T follicular helper cell (primary cell): ENCODE data around the gene SLC6A19.
"Not testable (repeated sequence)": the region's sequence is repeated elsewhere in the genome, so short reads cannot be mapped to it uniquely, and the experiment has no call there.

Source experiments
- DNase-seq: peaks from one replicate; pipeline ENCODE4 v3.0.0-alpha.2; 2020; ENCODE audit warnings: low read depth
- total RNA-seq, 2 experiments: gene quantifications; one replicate each; lab custom pipeline; 2026; lab: John Stamatoyannopoulos, UW

Gene SLC6A19
- total RNA-seq, result 0 to 0.04 reads per million in 2 experiments

DNA sequence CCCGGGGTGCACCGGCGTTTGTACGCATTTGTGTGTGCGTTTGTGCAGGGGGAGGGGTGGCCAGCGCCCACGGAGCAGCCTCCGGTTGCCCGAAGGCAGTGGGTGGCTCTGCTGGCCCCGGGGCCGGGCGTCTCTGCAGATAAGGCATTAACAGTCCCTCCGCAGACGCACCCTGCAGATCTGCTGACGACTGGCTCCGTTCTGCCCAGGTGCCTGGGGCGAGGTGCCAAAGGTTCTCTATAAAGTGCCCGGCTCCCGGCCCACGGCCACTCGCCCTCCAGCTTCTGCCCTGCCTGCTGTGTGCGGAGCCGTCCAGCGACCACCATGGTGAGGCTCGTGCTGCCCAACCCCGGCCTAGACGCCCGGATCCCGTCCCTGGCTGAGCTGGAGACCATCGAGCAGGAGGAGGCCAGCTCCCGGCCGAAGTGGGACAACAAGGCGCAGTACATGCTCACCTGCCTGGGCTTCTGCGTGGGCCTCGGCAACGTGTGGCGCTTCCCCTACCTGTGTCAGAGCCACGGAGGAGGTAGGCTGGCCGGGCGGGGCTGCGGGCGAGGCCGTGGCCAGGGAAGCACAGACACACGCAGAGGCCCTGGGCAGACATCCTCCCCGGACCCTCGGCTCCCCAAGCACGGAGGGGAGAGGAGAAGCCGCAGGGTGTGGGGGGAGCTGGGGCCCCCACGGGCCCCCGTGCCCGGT is at the start of gene SLC6A19:
TSS of gene SLC6A19 (plus strand) at position 269 of the 699 bp plus-strand sequence. CDS start at position 325, 56 bp downstream.
- DNase-seq, result no peak

DNA sequence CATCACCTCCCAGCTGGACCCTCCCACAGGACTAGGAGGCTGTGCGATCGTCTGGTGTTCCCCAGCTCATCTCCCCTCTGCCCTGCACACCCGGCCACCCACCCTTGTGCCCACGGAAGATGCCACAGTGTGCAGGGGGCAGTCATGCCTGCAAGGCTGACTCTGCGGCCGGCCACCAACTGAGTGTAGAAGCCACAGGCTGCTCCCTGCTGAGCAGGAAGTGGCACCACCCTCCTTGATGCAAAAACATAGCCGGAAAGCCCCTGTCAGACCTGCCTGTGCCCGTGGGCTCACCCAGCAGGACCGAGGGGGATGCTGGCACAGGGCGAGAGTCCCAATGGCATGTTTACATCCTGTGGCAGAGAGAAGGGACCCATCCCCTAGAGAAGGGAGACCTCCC is 49.2 kb upstream of the SLC6A19 start:
- no peak for DNase-seq

DNA sequence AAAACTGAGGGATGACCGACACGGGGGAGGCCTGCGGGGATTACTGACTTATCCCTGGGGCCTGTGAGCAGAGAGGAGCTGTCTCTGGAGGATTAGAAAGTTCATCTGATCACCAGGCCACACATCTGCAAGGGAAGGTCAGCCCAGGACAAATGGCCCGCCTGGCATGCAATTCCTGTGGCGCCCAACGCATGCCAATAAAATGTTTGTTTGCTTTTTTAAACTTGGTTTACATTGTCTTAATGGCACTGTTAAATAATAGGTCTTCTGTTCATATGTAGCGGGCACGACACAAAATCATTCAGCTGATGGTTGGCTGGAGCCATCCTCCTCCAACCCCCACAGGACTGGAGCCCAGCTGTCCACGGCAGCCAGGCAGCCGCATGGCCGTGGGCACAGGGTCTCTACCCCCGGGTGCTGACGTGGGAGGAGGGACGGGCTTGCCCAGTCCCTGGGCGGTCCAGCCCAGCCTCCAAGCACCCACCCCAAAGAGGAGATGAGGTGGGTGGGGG is 48.6 kb upstream of the SLC6A19 start:
- DNase-seq, result no peak

DNA sequence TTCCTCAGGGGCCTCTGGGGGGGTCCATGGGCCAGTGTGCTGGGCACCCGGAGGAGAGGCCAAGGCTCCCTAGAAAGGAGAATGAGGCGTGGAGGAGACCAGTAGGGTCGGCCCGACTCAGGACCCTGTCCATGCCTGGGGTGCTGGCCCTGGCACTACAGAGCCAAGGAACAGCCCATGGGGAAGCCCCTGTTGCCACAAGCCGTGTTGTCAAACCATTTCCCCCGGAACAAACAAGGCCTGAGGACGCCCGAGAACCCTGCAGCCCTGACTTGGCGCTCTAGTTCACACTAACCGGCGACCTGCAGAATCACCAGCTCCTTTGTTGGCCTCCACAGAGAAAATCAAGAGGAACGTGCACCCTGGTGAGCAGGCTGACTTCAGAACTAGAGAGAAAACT is 48.0 kb upstream of the SLC6A19 start:
- no peak for DNase-seq

DNA sequence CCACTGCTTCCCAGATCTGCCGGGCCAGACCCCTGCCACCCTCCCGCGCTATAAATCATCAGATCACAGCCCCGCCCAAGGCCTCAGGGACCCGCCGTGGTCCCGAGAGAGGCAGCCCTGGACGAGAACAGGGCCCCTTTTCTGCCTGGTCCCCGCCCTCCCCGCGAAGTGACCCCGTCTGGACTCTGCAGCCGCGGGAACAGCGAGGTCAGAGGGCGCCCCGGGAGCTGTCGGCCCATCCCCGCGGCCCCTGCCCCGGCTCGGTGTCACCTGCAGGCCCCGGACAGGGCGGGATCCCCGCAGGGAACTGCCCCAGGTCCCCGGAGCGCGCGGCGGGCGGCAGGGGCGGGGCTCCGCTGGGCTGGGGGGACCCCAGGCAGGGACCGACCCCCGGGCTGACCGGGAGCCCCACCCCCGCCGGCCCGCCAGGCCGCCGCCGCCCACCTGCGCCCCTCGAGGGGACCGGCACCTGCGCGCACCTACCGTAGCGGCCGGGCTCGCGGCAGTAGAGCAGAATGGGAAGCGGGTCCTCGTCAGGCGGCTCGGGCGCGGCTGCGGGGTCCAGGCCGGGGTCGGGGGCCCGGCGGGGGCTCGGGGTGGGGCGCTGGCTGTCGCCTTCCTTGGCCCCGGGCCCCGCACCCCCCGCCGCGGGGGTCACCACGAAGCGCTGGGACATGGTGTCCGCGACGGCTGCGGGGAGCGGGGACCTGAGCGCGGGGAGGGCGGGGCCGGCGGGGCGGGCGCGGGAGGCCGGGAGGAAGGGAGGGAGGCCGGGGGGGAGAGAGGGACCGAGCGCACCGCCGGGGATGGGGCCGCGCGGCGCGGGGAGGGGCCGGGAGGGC is 46.0 kb upstream of the SLC6A19 start:
- DNase-seq, result no peak

DNA sequence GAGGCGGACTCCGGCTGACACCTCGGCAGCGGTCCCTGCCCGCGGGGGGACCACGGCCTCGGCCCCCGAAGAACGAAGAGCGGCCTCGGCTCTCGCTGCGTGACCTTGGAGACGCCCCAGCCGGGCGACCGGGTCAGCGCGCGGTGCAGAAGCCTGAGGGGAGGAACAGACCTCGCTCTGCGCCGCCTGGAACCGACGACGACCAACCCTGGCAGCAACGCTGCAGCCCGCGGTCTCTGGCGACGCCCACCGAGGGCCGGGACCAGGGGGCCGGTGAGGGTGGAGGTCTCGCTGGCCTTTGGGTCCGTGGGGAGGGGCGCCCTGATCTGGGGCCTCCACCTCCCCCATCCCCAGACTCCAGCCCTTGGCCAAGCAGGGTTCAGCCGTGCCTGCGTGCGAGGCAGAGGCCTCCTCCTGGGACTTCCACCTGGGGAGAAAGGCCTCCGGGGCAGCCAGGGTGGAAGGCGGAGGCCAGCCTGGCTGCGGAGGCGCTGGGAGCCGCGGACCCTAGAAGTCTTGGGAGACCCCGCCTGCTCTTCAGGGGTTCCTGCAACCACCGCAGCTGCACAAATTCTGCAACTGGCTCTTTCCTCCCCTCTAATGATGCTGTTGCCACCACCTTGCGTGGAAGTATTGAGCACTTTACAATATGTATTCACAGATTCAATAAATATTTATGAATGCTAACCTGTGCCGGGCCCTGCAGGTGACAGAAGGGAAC is 45.2 kb upstream of the SLC6A19 start:
- DNase-seq, result no peak

DNA sequence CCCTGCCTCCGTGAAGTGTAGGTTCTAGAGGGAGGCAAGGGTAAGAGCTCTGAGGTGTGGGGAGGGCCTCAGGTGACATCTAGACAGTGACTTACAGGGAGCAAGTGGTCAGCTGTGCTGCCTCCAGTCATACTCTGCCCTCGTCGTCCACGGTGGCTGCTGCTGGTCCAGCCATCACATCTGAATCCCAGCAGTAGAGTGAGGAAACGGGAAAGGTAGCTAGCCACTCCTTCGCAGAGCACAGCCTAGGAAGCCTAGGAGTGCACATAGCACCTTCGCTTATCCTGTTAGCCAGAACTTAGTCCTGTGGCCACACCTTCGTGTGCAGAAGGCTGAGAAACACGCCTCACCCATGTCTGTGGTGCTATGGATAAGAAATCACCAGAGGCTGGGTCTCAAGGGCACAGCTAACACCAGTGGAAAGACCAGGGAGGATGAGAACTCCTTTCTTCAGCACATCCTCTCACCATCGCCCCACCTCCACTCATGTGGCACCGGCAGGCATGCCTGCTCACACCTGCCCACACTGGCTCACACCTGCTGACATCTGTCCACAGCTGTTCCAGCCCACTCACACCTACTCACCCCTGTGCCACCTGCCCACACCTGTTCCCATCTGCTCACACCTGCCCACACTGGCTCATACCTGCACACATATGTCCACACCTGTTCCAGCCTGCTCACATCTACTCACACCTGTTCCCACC is 44.5 kb upstream of the SLC6A19 start:
- no peak for DNase-seq

DNA sequence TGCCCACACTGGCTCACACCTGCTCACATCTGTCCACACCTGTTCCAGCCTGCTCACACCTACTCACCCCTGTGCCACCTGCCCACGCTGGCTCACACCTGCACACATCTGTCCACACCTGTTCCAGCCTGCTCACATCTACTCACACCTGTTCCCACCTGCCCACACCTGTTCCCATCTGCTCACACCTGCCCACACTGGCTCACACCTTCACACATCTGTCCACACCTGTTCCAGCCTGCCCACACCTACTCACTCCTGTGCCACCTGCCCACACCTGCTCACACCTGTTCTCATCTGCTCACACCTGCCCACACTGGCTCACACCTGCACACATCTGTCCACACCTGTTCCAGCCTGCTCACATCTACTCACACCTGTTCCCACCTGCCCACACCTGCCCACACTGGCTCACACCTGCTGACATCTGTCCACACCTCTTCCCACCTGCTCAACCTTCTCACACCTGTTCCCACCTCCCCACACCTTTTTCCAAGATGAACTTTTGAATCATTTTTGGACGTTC is 43.9 kb upstream of the SLC6A19 start:
- DNase-seq, result not testable (repeated sequence)

DNA sequence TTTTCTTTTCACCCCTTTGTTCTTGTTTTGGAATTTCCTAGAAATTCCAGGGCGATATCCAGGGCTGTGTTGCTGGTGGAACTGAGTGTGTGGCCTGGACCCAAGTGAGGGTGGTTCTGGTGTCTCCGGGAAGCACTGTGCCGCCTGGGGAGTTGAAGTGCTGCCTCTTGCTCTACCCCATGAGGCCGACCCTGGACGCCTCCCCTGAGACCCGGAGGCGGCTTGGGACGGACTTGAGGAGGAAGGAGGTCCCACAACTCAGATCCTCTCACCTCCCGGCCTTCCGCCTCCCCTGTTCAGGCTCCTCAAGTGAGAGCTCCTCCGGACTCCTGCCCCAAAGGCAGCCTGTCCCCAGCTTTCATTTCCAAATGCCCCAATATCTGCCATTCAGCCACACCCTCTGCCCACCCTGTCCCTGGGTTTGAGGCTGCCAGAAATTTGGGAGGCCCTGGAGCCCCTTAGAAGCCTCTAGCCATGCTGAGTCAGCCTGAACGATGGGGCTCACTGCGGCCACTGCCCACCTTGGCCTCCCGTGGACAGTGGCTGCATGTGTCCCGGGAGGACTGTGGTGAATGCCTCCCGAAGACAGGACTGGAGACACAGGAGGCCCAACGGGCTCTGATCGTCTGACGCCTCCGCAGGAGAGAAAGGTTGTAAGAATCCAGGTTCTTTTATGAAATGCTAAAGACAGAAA is 42.6 kb upstream of the SLC6A19 start:
- no peak for DNase-seq

DNA sequence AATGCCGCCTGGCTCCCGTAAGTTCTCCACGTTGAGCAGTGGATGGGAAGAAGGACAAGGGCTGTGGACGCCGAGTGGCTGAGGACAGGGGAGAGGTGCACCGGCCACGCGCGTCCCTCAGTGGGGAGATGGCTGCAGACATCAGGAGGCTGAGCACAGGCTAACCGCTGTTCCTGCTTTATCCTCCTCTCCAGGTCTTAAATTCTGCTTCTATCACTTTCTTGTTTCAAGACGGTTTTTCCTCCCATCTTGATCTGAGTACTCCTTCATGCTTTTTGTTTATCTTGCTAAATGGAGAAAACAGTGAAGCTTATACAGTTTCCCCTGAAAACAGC is 42.1 kb upstream of the SLC6A19 start:
- DNase-seq, result no peak

DNA sequence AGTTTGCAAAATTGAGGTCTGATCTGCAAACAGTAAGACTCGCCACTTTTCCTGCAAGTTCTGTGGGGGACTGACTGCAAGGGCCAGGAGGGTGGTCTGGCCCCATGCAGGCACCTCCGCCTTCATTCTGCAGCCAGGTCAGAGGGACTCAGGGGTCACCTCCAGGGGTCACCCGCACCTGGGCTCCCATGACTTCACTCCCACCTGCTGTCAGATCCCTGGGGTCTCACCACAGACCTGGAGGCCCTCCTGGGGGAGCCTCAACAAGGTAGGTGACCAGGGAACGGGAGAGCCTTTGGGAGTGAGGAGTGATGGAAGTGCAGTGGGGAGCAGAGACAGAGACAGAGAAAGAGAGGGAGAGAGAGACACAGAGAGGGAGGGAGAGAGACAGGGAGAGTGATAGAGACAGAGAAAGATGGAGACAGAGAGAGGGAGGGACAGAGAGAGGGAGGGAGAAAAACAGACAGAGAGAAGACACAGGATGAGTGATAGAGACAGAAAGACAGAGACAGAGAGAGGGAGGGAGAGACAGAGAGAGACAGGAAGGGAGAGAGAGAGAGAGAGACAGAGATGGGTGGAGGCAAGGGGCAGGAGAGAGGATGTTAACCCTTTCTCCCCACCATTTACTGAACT is 41.5 kb upstream of the SLC6A19 start:
- DNase-seq, result no peak

DNA sequence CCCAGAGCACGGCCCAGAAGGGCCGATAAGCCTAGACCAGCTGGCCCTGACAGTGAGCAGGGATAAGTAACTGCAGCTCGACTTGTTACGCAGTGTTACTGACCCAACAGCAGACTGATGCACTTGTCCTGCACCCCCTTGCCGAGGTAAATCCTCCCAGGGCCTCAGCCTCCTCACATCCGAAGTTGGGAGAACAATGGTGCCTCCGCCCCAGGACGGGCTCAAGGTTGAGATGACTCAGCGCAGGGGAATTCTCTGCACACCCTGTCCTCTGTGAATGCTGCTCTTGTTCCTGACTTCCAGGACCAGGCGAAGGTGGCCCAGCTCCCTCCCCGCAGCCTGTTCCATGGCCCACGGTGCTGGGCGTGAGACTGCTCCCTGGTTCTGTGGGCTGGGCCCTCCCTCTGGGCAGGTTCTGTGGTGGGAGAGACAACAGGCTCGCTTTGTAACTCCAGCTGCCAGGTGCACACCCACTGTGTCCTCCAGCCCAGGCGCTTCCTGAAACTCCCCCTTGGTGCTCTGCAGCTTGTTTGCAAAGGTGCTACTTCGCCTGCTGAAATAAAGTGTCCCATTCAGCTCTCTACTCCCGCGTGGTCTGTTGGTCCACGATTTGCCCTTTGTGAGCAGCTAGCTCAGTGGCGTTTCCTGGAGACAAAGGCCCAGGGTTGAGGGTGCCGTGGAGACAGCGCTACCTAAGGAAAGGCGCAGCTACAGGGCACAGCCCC is 40.1 kb upstream of the SLC6A19 start:
- DNase-seq, result no peak

DNA sequence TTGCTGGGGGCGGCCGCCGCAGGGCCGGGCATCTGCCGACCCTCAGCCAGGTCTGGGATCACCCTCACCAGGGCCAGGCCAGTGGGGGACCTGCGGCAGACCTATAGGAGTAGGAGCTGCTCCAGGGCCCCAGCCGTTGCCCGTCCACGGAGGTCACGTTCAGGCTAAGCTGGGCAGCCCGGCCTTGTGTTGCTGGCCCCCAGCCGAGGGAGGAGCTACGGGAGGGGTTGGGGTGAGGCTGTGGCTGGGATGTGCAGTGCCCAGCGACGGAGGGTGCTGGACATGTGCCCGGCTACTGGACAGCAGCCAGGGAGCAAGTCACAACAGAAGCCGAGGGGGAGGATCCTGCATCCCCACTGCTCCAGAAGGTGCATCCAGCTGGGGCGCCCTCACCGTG is 39.6 kb upstream of the SLC6A19 start:
- no peak for DNase-seq

DNA sequence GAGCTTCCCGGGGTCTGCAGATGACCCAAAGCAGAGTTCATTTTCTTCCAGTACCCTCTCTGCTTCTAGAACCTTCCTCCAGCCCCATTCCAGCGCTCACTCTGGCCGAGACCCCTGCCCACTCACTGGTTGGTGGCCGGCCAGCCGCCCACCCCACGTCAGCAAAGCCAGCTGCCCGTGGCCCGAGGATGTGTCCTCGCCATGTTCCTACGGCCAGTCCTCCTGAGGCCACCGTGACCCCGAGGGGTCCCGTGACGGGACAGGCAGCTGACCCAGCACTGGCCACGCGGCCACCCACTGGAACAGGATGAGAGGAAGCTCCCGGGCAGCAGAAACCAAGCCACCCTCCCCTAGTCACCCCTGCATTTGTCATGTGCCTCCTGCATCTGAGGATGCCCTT is 39.1 kb upstream of the SLC6A19 start:
- DNase-seq, result no peak

DNA sequence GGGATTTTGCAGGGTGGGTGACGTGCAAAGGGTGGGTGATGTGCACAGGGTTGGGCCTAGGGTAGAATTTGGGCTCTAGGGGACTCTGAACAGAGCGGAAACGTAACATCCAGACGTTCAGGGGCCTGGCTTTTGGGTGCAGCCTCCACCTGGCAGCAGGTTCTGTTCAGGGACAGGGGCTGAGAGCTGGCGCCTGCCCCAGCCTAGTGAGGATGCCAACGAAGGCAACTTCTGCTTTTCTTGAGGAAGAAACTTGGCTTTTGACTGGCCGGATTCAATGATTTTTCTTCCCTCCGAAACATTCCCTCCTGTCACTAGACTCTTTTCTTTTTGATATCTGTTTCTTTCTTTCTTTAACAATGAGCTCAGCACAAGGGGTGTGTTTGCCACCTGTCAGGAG is 38.6 kb upstream of the SLC6A19 start:
- DNase-seq, result no peak

DNA sequence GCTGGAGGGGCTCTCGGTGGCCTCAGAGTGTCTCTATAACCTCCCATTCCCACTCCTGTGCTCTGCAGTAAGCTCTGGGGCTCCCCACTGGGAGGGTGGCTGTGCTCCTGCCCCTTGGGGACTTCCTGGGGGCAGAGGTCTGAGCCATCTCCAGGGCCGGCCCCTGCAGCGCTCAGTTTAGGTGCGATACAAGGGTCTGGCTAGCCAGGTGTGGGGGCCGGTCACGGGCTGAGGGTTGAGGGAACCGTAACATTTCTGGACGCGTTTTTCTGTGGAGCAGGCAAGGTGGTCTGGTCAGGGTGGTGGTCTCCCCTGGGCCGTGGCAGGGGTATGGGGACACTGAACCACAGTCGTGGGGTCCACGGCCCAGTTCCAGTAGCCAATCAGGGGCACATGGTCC is 38.0 kb upstream of the SLC6A19 start:
- DNase-seq, result no peak

DNA sequence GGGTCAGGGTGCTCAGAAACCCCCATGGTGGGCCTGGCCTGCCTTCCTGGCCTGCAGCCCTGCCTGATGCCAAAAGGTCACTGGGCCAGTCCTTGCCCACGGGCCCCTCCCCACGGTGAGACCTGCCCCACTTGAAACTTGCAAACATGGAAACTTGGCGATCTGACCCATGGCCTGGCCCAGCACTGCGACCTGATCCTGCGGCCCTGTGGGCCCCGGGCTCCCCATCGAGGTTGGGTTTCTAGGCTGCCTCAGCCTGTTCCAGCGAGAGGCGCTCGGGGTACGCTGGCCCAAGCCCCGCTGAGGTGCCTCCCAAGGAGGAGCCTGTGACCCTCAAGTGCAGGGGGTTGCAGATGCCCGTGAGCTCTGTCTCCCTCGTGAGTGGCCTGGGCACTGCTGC is 37.5 kb upstream of the SLC6A19 start:
- DNase-seq, result no peak

DNA sequence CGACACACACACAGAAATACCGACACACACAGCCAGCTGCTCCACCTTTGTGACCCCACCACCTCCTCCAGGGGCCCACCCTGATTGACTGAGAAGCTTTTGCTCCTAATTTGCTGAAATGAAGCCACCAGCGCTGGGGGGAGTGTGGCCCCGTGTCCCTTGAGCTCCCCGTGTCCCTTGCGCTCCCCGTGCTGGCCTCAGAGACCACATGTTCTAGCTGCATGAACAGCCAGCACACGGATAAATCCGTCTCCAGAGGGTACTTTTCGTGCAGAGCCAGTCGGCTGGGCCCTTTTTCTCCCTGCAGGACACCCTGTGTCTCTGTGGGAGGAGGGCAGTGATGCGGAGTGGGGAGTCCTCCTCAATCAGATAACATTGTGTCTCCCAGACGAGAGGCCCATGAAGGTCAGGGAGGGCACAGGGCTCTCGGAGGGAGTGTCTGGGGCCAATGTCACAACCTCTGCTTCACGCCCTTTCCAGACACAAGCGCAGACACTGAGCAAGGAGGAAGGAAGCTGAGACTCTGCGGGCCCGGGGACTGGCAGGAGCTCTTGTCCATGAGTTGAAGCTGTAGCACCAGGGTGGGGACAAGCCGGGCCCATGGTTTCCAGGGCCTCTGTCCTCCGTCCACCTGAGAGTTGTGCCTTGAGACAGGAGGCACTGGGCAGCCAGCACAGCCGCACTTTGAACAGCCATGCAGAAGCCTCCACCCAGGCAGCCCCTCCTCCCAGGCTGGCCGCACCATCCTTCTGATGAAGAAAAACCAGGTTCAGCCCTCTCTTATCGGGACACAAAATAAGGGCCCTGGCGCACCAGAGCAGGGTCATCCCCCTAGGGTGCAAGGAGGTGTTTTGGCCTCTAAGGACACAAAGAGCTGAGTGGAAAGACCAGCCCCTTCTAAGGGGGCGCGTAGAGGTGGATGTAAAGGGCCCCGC is 36.4 kb upstream of the SLC6A19 start:
- DNase-seq, result no peak

DNA sequence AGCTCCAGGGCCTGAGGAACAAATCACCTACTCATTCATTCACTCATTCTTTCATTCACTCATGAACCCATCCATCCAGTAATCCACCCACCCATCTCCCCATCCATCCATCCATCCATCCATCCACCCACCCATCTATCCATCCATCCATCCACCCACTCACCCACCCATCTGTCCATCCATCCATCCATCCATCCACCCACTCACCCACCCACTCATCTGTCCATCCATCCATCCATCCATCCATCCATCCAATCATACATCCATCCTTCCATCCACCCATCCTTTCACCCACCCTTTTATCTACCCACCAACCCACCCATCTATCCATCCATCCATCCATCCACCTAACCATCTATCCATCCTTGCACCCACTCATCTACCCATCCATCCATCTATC is 35.5 kb upstream of the SLC6A19 start:
- no peak for DNase-seq
